AG04450 (cell line): ENCODE data around the gene GLP1R. TPM values are rescaled to one million over a fixed set of nuclear protein-coding genes. Genes with fewer than 3 reads are reported as not detected.

Experiments
- CTCF ChIA-PET: fragments of 300-600, 350-600 bp; formaldehyde crosslinking; extraction: SDS; loops from one replicate; lab custom pipeline; 2022; ENCODE audit warnings: antibody characterized with exemption, inconsistent platforms; lab: Charles Lee
- POLR2A ChIA-PET: fragments of 350-600 bp; formaldehyde crosslinking; extraction: SDS; loops from one replicate; lab custom pipeline; 2021; ENCODE audit warnings: antibody characterized with exemption, inconsistent platforms; lab: Yijun Ruan, JAX
- DNase-seq: peaks from one replicate; pipeline ENCODE4 v3.0.0-alpha.2; 2011; ENCODE audit warnings: low read depth, low spot score
- H3K27ac ChIP-seq: one replicate; pipeline ENCODE4 v1.5.1; 2012; ENCODE audit warnings: low read depth, low read length, control low read depth
- H3K27me3 ChIP-seq: one replicate; pipeline ENCODE4 v1.6.0; 2012; ENCODE audit warnings: low read length; ENCODE audit not compliant: control insufficient read depth, insufficient read depth
- H3K4me3 ChIP-seq: 2 replicates; pipeline ENCODE4 v1.5.1; 2011; ENCODE audit warnings: mild to moderate bottlenecking, low read depth, low read length, control low read depth
- H3K9me3 ChIP-seq: 2 replicates; pipeline ENCODE4 v1.5.1; 2012; ENCODE audit warnings: low read length; ENCODE audit not compliant: control insufficient read depth, insufficient read depth
- polyA plus RNA-seq: library from polyadenylated mRNA; depleted of rRNA; stranded (reverse); fragments of >200 nt; gene quantifications from 2 replicates; pipeline ENCODE4 v1.2.3, GENCODE V29; 2011
- TF ChIP-seq, protein P1 (sequence below): IDR thresholded peaks from 2 replicates; pipeline ENCODE4 v1.5.1; 2011; ENCODE audit warnings: low read depth, low read length, control low read depth, inconsistent platforms

Gene GLP1R
- polyA plus RNA-seq, 1 experiment: not detected

DNA sequence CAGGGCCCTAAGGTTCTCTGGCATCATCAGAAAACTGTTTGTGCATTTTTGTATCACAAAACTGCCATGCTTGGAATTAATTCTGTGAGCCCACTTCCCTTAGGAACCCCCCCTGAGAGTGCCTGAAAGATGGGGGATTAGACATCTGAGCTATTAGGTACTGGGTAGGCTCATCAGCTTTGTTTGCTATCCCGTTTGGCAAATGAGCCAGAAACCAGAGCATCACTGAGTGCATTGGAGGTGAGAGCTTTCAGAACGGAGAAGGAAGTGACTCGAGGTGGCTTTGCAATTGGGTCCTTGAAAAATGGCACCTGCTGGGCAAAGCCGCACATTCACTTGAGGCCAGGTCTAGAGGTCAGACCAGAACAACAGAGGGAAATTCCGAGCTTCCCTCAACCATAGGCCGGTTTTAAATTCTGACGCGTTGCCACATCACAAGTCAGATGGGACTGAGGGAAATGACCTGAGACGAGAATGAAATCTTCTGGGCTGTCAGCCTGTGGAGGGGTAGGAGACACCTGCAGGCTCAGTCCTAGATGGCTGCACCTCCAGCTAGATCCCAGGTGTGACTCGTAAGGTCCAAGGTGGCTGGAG lies 8.4 kb upstream of the GLP1R start:
- Histone ChIP-seq H3K9me3 (no peaks in the 10 kb centered on the region), H3K27me3 (peaks cover 6% of the 10 kb centered on the region), H3K27ac (no peak overlapping the region), H3K4me3 (no peak overlapping the region)
- TF ChIP-seq, protein P1, sequence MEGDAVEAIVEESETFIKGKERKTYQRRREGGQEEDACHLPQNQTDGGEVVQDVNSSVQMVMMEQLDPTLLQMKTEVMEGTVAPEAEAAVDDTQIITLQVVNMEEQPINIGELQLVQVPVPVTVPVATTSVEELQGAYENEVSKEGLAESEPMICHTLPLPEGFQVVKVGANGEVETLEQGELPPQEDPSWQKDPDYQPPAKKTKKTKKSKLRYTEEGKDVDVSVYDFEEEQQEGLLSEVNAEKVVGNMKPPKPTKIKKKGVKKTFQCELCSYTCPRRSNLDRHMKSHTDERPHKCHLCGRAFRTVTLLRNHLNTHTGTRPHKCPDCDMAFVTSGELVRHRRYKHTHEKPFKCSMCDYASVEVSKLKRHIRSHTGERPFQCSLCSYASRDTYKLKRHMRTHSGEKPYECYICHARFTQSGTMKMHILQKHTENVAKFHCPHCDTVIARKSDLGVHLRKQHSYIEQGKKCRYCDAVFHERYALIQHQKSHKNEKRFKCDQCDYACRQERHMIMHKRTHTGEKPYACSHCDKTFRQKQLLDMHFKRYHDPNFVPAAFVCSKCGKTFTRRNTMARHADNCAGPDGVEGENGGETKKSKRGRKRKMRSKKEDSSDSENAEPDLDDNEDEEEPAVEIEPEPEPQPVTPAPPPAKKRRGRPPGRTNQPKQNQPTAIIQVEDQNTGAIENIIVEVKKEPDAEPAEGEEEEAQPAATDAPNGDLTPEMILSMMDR: no peak
- CTCF ChIA-PET: interaction anchor here (0.7 kb wide), 1 partner anchor 11 kb away, joined by 3 read pairs; no protein-coding TSS in a partner anchor
- DNase-seq: no peak
- POLR2A ChIA-PET: no interaction called here

GRCh38 chr6:39041072-39041471 lies 7.5 kb upstream of the GLP1R start:
- ChIA-PET POLR2A (no interaction called here), CTCF (no interaction called here)
- DNase-seq: no peak

GRCh38 chr6:39043776-39044175 lies 4.8 kb upstream of the GLP1R start:
- no peak overlapping the region for H3K4me3 ChIP-seq
- DNase-seq: no peak
- POLR2A ChIA-PET: no interaction called here
- CTCF ChIA-PET: no interaction called here
- H3K9me3 ChIP-seq: no peaks in the 10 kb centered on the region
- TF ChIP-seq, protein P1: no peak
- peaks cover 11% of the 10 kb centered on the region for H3K27me3 ChIP-seq
- H3K27ac ChIP-seq: no peak overlapping the region

More at GRCh38 chr6:39041072-39041471, 7.5 kb upstream of the GLP1R start:
- Histone ChIP-seq H3K27ac (no peak overlapping the region), H3K9me3 (no peaks in the 10 kb centered on the region), H3K27me3 (peaks cover 6% of the 10 kb centered on the region), H3K4me3 (no peak overlapping the region)
- TF ChIP-seq, protein P1: no peak

GRCh38 chr6:39044181-39044580 lies 4.4 kb upstream of the GLP1R start:
- DNase-seq: no peak
- Histone ChIP-seq H3K4me3 (no peak overlapping the region), H3K27ac (no peak overlapping the region), H3K9me3 (no peaks in the 10 kb centered on the region), H3K27me3 (peaks cover 15% of the 10 kb centered on the region)
- TF ChIP-seq, protein P1: no peak
- CTCF ChIA-PET: no interaction called here
- POLR2A ChIA-PET: no interaction called here

DNA sequence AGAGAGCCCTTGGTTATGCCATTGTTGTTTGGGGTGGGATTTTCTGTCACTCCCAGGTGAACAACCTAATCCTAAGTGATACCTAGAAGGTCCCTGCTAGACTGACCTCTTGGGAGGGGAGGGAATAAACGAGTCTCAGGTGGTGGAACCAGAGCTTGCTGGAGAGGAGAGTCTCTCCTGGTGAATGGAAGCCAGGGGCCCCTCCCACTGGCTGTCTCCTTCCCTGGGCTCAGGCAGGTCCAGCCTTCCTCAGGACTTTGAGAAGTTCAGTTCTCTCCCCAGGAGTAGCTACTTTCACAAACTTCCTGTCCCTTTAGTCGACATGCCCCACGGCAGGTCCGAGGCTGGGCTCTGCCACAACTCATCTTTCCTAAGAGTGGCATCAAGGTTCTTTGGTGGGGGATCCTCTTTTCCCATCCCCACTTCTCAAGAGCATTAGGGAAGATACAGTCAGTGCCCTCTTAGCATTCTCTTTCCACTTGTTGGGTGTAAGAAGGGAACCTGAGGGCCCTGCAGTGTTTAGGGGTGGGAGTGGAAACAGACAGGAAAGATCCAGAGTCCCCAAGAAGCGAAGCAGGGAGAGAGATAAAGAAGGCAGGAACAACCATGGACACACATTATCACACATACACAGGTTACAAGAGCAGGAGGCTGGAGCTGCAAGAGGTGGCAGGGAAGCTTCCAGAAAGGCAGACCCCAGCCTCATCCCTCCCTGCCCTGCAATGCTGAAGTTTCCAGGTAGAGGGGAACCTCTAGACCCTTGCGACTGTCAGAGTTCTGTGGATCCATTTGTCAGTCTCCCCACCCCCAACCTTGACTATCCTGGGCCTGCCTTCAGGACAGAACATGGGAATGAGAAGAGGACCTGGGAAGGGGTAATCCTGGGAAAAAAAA lies 900 bp upstream of the GLP1R start:
- TF ChIP-seq, protein P1: no peak
- Histone ChIP-seq H3K9me3 (no peaks in the 10 kb centered on the region), H3K27ac (no peak overlapping the region), H3K4me3 (no peak overlapping the region), H3K27me3 (peaks cover 25% of the 10 kb centered on the region)
- no peak for DNase-seq
- ChIA-PET CTCF (no interaction called here), POLR2A (no interaction called here)
